ENCODE results near the gene CA12.

The CA12 gene

DNA sequence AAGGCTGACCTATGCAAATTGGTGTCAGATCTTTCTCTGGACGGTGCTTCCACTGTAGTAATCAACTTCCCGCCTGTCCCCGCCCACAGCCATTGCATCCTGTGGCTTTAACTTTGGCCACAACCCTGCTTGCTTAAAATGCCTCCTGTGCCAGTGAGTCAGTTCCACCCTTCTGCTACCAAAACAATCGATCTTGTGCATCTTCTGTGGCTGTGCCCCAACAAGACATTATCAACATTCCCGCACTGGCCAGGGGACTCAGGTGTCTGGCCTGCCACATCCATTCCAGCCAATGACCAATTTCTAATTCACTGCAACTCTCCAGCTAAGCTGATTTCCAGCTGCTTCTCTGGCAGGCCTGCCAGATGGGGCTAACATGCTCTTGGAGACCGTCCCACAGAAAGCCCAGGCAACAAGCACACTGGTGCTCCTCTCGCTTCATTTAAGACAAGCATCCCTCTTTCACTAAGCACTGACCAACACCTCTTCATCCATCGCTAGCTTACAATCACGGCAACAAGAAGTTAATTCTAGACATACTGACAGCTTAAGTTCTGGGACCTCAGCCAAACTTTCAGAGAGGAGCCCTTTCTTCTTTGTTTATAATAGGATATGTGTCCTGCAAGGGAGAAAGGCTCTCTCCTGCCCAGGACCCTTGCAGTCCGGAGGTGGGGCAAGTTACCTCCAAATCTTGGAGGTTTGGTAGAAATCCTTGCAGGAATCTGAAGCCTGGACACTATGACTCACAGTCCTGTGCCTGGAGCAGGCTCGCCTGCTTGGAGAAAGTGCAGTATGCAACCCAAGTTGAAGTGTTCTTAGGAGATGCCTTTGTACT lies 6.7 kb downstream of the CA12 start:
- no peak for DNase-seq

- DNase-seq: no peak
Measured at GRCh38 chr15:63373866-63374548, 7.6 kb downstream of the CA12 start.

DNA sequence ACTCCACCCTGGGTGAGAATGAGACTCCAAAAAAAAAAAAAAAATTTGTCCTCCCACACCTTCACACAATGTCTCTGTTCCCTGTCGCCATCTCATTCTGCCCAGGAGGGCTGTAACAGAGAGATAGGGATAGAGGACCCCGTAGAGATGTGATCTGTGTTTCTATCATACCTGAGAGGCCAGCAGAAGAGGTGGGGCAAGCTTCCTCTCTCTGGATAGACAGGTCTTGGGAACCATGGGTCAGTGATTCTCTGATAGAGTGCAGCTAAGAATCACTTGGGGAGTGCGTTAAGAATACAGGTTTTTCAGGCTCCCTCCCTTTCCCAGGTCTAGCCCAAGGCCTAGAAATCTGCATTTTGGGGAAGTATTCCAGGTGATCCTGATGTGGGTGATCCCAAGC lies 8.3 kb downstream of the CA12 start:
- no peak for DNase-seq

- no peak for DNase-seq
Measured at GRCh38 chr15:63372753-63373152, 8.9 kb downstream of the CA12 start.

- no peak for DNase-seq
Measured at GRCh38 chr15:63372018-63372705, 9.5 kb downstream of the CA12 start.

- DNase-seq: no peak
Measured at GRCh38 chr15:63371297-63371918, 10.2 kb downstream of the CA12 start.

- DNase-seq: no peak
Measured at GRCh38 chr15:63370764-63371163, 10.9 kb downstream of the CA12 start.

DNA sequence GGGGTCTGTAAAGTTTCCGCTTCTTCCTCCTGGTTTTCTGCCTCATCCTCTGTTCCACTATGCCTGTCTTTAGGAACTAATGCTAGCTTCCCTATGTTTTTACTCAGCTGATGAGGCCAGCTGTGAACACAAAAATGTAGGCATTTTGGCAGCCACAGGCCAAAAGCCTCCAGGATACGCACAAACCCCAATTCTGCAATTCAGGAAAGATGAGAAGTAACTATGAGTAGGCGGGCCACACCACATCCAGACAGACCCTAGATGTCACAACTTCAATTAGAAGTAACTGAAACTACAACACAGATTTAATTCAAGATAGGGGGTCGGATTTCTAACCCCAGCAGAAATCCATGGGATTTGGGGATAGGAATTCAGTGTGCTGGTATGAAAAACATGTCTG lies 11.9 kb downstream of the CA12 start:
- no peak for DNase-seq

DNA sequence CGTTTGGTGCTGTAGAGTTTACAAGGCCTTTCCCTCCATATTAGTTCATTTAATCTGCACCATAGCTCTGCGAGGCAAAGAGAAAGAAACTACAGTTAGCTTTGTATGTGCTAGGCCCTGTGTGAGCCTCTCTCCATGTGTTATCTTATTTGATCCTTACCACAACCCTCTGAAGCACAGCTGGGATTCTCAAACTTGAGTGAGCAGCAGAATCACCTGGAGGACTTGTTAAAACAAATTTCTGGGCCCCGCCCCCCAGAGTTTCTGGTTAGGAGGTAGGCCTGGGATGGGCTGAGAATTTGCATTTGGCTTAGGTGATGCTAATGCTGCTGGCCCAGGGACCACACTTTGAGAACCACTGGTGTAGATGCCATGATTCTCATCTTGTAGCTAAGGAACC lies 12.3 kb downstream of the CA12 start:
- DNase-seq: peak; percentile 16 to 62

GRCh38 chr15:63368503-63368902 lies 13.1 kb downstream of the CA12 start:
- DNase-seq: no peak

DNA sequence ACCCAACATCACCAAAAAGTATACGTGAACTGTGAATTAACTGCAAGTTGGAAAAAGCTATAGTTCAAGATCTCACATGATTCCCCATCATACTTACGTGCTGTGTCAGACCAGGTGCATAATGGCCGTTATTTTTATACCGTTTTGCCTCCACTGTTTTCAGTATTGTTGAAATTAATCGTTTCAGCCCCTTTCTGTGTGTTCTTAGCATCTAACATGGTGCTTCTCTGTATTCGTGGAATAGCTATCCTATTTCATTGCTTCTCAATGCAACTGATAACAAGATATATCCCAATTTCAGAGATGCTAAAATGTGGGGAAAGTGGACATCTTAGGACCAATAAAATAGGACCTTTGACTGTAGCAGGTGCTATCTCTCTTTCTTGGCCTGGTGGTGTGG lies 13.7 kb downstream of the CA12 start:
- no peak for DNase-seq

DNA sequence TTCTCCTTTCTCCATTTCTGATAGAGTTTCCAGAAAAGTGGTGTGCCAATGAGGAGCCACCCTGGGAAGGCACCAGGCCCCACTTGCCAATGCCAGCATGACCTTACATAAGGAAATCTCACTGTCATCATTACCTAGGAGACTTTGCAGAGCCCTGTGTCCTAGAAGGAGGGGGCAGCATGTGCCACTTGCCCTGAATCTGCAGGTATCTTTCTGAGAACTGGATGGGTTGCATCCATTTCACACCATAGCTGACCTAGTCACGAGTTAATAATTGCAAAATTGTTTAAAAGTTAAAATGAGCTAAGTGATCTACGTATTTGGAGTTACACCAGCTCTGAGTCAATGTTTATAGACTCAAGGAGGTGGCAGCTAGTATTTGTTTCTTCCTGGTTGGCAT lies 14.3 kb downstream of the CA12 start:
- DNase-seq: no peak

DNA sequence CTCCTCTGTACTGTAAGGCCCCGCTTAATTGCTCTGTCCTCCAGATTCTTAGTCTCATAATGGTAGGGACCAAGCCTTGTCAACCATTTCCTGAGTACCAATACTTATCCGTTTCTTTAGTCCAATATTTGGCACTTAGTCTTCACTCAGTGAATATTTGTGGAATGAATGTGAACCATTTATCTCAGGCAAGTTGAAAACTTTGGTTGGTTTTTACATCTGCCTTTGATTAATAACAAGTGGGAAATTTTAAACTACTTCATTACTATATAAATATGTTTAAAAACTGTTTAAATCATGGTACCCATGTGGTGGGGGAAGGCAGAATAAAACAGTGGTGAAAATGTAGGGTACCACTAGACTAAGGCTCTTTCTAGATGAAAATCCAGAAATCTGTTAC lies 15.2 kb downstream of the CA12 start:
- no peak for DNase-seq

DNA sequence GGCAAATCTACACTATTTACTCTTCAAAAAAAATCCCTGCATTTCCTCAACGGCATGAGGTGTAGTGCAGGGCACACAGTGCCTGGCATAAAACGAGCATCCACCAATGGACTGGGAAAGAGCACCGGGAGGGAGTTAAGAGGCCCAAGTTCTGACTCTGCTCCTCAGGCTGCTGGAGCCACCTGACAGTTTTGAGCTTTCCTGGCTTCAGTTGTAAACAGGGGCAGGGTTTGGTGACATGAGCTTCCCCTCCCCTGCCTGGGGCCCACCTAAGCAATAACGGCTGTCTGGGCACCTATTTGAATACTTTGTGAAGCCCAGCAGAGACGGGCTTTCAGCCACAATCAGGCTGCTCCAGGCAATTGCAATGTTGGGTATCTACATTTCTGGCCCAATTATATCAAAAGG lies 16.4 kb downstream of the CA12 start:
- peak; percentile 4 to 39 for DNase-seq

DNA sequence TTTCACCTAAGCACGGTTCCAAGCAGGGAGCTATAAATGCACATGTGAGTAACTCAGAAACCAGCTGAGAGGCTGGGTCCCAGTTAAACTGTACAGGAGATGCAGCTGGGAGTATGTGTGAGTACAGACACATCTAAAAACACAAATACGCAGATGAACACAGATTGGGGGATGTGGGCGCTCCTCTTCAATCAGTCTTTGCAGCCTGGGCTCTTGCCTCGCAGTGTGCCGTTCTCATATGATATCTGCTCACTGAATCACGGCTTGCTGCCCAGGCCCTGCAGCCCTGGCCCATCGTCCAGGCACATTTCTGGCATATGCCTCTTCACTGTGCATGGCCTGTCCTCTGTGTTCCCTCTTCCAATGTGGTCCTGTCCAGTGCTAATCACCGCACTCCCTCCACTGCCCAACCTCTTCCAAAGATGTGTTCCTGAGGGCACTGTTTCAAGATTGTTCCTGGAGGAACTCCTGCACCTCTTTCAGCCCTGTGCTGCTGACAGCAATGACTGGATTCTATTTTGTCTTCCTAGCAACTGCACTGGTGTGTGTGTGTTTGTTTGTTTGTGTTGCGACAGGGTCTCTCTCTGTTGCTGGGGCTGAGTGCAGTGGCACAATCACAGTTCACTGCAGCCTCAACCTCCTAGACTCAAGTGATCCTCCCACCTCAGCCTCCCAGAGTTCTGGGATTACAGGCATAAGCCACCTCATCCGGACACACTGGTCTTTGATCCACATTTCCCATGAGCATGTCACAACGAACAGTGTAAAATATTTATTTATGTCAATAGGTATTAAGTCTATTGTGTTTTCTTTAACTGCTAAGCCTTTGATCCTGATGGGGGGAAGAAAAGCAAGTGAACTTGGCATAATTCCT lies 17.0 kb downstream of the CA12 start:
- DNase-seq: no peak

DNA sequence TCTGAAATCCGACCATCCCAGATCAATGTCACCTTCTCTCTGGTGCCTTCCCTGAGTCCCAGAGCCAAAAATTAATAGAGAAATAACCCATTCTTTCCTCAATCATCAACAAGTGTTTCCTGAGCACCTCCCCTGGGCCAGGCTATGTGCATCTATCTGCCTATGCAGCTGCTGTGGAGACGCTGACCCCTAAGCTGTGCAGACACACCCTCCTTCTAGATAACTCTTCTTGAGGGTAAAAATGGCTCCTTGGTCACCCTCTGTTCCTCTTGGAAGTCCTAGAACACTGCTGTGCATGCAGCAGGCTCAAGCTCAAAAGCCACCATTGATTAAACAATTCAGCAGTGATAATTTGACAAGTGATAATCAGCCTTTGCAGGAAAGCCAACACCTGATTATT lies 18.4 kb downstream of the CA12 start:
- no peak for DNase-seq

GRCh38 chr15:63362885-63363284 lies 18.8 kb downstream of the CA12 start:
- DNase-seq: no peak

GRCh38 chr15:63362196-63362595 lies 19.4 kb downstream of the CA12 start:
- DNase-seq: no peak

- no peak for DNase-seq
Measured at GRCh38 chr15:63360170-63360569, 21.5 kb downstream of the CA12 start.

- DNase-seq: no peak
Measured at GRCh38 chr15:63358241-63359029, 23.2 kb downstream of the CA12 start.

DNA sequence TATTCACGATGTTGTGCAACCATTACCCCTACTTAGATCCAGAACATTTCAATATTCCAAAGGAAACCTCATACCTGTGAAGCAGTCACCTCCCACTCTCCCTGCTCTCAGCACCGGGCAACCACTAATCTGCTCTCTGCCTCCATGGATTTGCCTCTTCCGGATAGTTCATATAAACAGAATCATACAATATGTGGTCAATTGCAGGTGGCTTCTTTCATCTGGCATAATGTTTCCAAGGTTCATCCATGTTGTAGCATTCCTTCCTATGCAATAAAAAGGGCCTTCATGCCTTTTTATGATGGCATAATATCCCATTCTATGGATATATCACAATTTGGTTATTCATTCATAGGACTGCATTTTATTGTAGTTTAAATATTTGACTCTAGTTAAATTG lies 23.9 kb downstream of the CA12 start:
- DNase-seq: no peak

DNA sequence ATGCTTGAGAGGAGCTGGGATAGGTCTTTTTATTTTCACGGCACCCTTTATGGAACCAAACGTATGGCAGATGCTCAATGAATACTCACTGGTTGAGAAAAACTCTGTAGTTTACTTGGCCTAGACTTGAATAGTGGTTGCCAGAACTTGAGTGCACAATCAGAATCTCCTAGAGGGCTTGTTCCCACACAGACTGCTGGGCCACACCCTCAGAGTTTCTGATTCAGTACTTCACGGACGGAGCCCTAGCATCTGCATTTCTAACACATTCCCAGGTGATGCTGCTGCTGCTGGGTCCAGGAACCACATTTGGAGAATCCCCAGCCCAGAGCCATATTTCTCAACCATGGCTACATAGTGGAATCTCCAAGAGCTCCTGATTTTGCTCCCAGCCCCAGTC lies 24.6 kb downstream of the CA12 start:
- no peak for DNase-seq

Data from NCI-H526 (cell line).